Activated B cell treated with CpG ODN at 0.5 μM for 24 hours (primary cell): Measurements from ENCODE around the gene DNMT3B. TPM values are rescaled to one million over a fixed set of nuclear protein-coding genes. Genes with fewer than 3 reads are reported as not detected.

Experiments used
- ATAC-seq: fragments of 200-7000 bp; cut with Tn5 transposase; one replicate; pipeline ENCODE4 v1.10.0; 2021; ENCODE audit warnings: low read depth, mild to moderate bottlenecking, moderate library complexity
- CTCF ChIA-PET: fragments of 350-600 bp; sonication (Branson Sonifier 250); formaldehyde crosslinking; loops from one replicate; lab custom pipeline; 2021; ENCODE audit warnings: antibody characterized with exemption; lab: Charles Lee
- POLR2A ChIA-PET: fragments of 350-600 bp; sonication (Branson Sonifier 250); formaldehyde crosslinking; loops from one replicate; lab custom pipeline; 2021; ENCODE audit warnings: antibody characterized with exemption; lab: Charles Lee
- DNase-seq: peaks from one replicate; pipeline ENCODE4 v3.0.0; 2022
- H3K27ac Mint-ChIP-seq: one replicate; pipeline ENCODE4 v1.8.0; 2020; ENCODE audit warnings: mixed read lengths
- H3K27me3 Mint-ChIP-seq: one replicate; pipeline ENCODE4 v1.8.0; 2021; ENCODE audit warnings: mixed read lengths
- H3K36me3 Mint-ChIP-seq: one replicate; pipeline ENCODE4 v1.8.0; 2021; ENCODE audit warnings: low read depth, mixed read lengths
- H3K4me1 Mint-ChIP-seq: one replicate; pipeline ENCODE4 v1.8.0; 2021; ENCODE audit warnings: mixed read lengths
- H3K4me3 Mint-ChIP-seq: one replicate; pipeline ENCODE4 v1.8.0; 2020; ENCODE audit warnings: mild to moderate bottlenecking, mixed read lengths
- H3K9me3 Mint-ChIP-seq: one replicate; pipeline ENCODE4 v1.8.0; 2020; ENCODE audit warnings: mixed read lengths
- intact Hi-C: fragments of 100-400 bp; cut with micrococcal nuclease; formaldehyde crosslinking; loops from one replicate; pipeline ENCODE4 v1.15.1; 2024
- total RNA-seq: library from RNA; stranded (reverse); gene quantifications from 2 replicates; pipeline ENCODE4 v1.2.3, GENCODE V29; 2022
- TF ChIP-seq, protein P1 (sequence below): fragments of 200-600 bp; IDR thresholded peaks from one replicate; pipeline ENCODE4 v1.8.0; 2022; ENCODE audit warnings: antibody characterized with exemption, mild to moderate bottlenecking

The DNMT3B gene
- total RNA-seq, 1 donor from 2014 or later, result 0.20 TPM

GRCh38 chr20:32779500-32780211 is 17.5 kb downstream of the DNMT3B start:
- intact Hi-C loops, result loop anchor here (2.0 to 5.0 kb wide), 3 partner anchors 37 to 957 kb away; partner anchors contain the start of gene COMMD7
- no peaks in the 10 kb centered on the region for H3K9me3 Mint-ChIP-seq
- ATAC-seq (no peak), DNase-seq (no peak)
- H3K36me3 Mint-ChIP-seq, result no peaks in the 10 kb centered on the region
- TF ChIP-seq, protein P1, sequence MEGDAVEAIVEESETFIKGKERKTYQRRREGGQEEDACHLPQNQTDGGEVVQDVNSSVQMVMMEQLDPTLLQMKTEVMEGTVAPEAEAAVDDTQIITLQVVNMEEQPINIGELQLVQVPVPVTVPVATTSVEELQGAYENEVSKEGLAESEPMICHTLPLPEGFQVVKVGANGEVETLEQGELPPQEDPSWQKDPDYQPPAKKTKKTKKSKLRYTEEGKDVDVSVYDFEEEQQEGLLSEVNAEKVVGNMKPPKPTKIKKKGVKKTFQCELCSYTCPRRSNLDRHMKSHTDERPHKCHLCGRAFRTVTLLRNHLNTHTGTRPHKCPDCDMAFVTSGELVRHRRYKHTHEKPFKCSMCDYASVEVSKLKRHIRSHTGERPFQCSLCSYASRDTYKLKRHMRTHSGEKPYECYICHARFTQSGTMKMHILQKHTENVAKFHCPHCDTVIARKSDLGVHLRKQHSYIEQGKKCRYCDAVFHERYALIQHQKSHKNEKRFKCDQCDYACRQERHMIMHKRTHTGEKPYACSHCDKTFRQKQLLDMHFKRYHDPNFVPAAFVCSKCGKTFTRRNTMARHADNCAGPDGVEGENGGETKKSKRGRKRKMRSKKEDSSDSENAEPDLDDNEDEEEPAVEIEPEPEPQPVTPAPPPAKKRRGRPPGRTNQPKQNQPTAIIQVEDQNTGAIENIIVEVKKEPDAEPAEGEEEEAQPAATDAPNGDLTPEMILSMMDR, result no peak
- H3K4me3 Mint-ChIP-seq, result no peak overlapping the region
- no peaks in the 10 kb centered on the region for H3K27me3 Mint-ChIP-seq
- CTCF ChIA-PET, result interaction anchor here (1.2 to 3.6 kb wide), 5 partner anchors 13 to 272 kb away, joined by 3 to 78 read pairs (median 7); partner anchors contain the start of gene C20orf203
- H3K4me1 Mint-ChIP-seq, result peaks cover 4% of the 10 kb centered on the region
- no peak overlapping the region for H3K27ac Mint-ChIP-seq
- POLR2A ChIA-PET, result interaction anchor here (1.1 to 1.7 kb wide), 2 partner anchors 106 to 258 kb away, joined by 3 to 8 read pairs; partner anchors contain the start of gene C20orf203

- DNase-seq, result no peak
Observed at GRCh38 chr20:32780278-32780677, 18.1 kb downstream of the DNMT3B start.

DNA sequence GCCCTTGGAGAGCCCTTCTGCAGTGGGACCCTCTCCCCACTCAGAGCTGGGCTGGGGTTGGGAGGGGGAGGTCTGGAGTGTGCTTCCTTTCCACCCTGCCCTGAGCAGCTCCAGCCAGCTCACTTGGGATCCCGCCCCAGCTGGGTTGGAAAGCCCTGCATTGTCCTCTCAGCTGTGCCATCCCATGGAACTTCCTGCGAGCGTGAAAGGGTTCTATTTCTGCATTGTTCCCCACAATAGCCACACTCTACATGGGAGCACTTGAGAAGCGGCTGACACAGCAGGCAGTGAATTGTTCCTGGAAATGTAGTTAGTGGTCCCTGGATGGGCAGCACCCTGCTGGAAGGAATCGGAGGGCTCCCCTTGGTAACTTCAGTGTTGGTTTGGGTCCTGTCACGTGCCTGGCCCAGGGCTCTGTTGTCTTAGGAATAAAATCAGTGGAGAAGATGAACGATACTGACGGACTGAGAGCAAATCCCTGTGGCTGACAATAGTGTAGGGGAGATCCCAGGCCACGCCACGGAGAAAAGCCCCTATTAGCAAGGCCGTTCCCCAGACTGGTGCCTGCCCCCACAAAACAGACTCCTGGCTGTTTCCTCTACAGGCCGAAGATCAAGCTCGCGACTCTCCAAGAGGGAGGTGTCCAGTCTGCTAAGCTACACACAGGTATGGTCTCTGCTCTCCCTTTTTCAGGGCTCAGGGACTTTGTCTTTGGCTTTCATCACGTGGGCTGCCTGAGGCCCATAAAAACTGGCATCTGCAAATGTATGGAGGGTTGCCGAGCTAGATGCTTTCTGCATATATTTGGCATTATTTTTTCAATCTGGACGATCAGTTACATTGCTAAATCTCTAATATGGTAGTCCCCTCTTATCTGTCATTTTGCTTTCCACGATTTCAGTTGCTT is 18.8 kb downstream of the DNMT3B start:
- no peak overlapping the region for H3K4me3 Mint-ChIP-seq
- H3K9me3 Mint-ChIP-seq, result no peaks in the 10 kb centered on the region
- no peak overlapping the region for H3K27ac Mint-ChIP-seq
- ChIA-PET CTCF (no interaction called here), POLR2A (no interaction called here)
- no peak for ATAC-seq
- H3K4me1 Mint-ChIP-seq, result peaks cover 4% of the 10 kb centered on the region
- no peak for DNase-seq
- intact Hi-C loops, result no loop called here
- TF ChIP-seq, protein P1, result no peak
- no peaks in the 10 kb centered on the region for H3K36me3 Mint-ChIP-seq
- no peaks in the 10 kb centered on the region for H3K27me3 Mint-ChIP-seq

More at GRCh38 chr20:32780278-32780677, 18.1 kb downstream of the DNMT3B start:
- TF ChIP-seq, protein P1, result no peak
- CTCF ChIA-PET, result no interaction called here
- Mint-ChIP-seq H3K27me3 (no peaks in the 10 kb centered on the region), H3K27ac (no peak overlapping the region), H3K4me3 (no peak overlapping the region), H3K9me3 (no peaks in the 10 kb centered on the region), H3K4me1 (peaks cover 4% of the 10 kb centered on the region), H3K36me3 (no peaks in the 10 kb centered on the region)
- no peak for ATAC-seq
- POLR2A ChIA-PET, result no interaction called here
- intact Hi-C loops, result no loop called here

GRCh38 chr20:32784369-32785080 is 22.3 kb downstream of the DNMT3B start:
- no peak overlapping the region for H3K27ac Mint-ChIP-seq
- H3K36me3 Mint-ChIP-seq, result no peaks in the 10 kb centered on the region
- no peak for DNase-seq
- ChIA-PET POLR2A (no interaction called here), CTCF (no interaction called here)
- peaks cover 4% of the 10 kb centered on the region for H3K4me1 Mint-ChIP-seq
- TF ChIP-seq, protein P1, result no peak
- H3K4me3 Mint-ChIP-seq, result no peak overlapping the region
- ATAC-seq, result no peak
- no peaks in the 10 kb centered on the region for H3K9me3 Mint-ChIP-seq
- no peaks in the 10 kb centered on the region for H3K27me3 Mint-ChIP-seq
- intact Hi-C loops, result no loop called here
